Measurements from ENCODE around the gene NMRK2. TPM values are rescaled to one million over a fixed set of nuclear protein-coding genes. Genes with fewer than 3 reads are reported as not detected.
"Not testable (repeated sequence)": the region's sequence is repeated elsewhere in the genome, so short reads cannot be mapped to it uniquely, and the experiment has no call there.

NMRK2 gene
- polyA plus RNA-seq (ENCODE audit: insufficient read length in 3 of 3) = under 1 TPM in 2 of 3 donors, not detected in 1; 0.13 to 0.40 TPM
- long read RNA-seq, donor 1 = 0 reads
- long read RNA-seq, donor 2 = 0 reads
- long read RNA-seq, donor 3 = 0 reads
- long read RNA-seq, donor 4 = 0 reads
- long read RNA-seq, donor 5 = 0 reads
- long read RNA-seq, donor 6 = 0 reads
- long read RNA-seq, donor 7 = 0 reads
- long read RNA-seq, donor 8 = 0 reads
- long read RNA-seq, donor 9 = 0 reads
- long read RNA-seq, donor 10 = 0 reads
- long read RNA-seq, donor 11 = 0 reads
- long read RNA-seq, donor 12 = 0 reads
- long read RNA-seq, donor 13 = 0 reads
- long read RNA-seq, donor 14 = 0 reads
- long read RNA-seq, donor 15 = 0 reads
- long read RNA-seq, donor 16 = 0 reads

- no peak for DNase-seq
Measured at GRCh38 chr19:3932931-3933810, at the start of gene NMRK2. Gene NMRK2, plus strand, starts transcription at chr19:3933069. Its CDS starts 603 bp downstream, at chr19:3933672.

GRCh38 chr19:3890591-3890990 is 42.3 kb upstream of the NMRK2 start:
- no peak for DNase-seq

GRCh38 chr19:3893509-3894179 is 39.2 kb upstream of the NMRK2 start:
- no peak for DNase-seq

GRCh38 chr19:3894959-3895358 is 37.9 kb upstream of the NMRK2 start:
- DNase-seq = not testable (repeated sequence)

GRCh38 chr19:3895788-3896187 is 37.1 kb upstream of the NMRK2 start:
- no peak for DNase-seq

- no peak for DNase-seq
Measured at GRCh38 chr19:3897936-3898335, 34.9 kb upstream of the NMRK2 start.

- no peak for DNase-seq
Measured at GRCh38 chr19:3898426-3898825, 34.4 kb upstream of the NMRK2 start.

GRCh38 chr19:3899531-3900294 is 33.2 kb upstream of the NMRK2 start:
- no peak for DNase-seq

GRCh38 chr19:3902317-3902973 is 30.4 kb upstream of the NMRK2 start:
- no peak for DNase-seq

GRCh38 chr19:3904233-3904632 is 28.6 kb upstream of the NMRK2 start:
- DNase-seq = no peak

GRCh38 chr19:3907626-3908265 is 25.1 kb upstream of the NMRK2 start:
- DNase-seq = no peak

GRCh38 chr19:3908266-3909054 is 24.4 kb upstream of the NMRK2 start:
- no peak for DNase-seq

- DNase-seq = no peak
Measured at GRCh38 chr19:3910105-3910504, 22.8 kb upstream of the NMRK2 start.

GRCh38 chr19:3914199-3914598 is 18.7 kb upstream of the NMRK2 start:
- no peak for DNase-seq

GRCh38 chr19:3916033-3916432 is 16.8 kb upstream of the NMRK2 start:
- no peak for DNase-seq

GRCh38 chr19:3919793-3920192 is 13.1 kb upstream of the NMRK2 start:
- DNase-seq = no peak

- no peak for DNase-seq
Measured at GRCh38 chr19:3923096-3923758, 9.6 kb upstream of the NMRK2 start.

- DNase-seq = no peak
Measured at GRCh38 chr19:3923912-3924311, 9.0 kb upstream of the NMRK2 start.

- DNase-seq = no peak
Measured at GRCh38 chr19:3931041-3931440, 1.8 kb upstream of the NMRK2 start.
